ENCODE measurements around the gene SMIM22.

The SMIM22 gene

DNA sequence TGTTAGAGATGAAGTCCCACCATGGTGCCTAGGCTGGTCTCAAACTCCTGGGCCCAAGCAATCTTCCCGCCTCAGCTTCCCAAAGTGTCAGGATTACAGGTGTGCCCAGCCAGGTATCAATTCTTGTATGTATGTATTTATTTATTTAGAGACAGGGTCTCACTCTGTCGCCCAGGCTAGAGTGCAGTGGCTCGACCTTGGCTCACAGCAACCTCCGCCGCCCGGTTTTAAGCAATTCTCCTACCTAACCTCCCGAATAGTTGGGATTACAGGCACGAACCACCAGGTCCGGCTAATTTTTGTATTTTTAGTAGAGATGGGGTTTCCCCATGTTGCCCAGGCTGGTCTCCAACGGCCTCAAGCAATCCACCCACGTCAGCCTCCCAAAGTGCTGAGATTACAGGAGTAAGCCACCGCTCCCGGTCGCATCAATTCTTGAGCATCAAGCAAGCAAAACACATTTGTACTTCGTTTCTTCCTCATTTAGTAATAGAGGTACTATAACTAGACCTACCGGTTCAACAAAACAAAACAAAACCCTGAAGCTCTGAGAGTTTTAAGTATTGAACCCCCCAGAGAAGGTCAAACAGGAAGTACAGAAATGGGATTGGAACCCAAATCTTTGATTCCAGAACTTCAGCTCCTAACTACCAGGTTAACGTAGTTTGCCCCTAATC, 27.2 kb upstream of the SMIM22 start:
- no peaks in the 10 kb centered on the region for H3K27me3 Mint-ChIP-seq (ENCODE audit: low read depth, poor library complexity)
- TF ChIP-seq, protein P1, sequence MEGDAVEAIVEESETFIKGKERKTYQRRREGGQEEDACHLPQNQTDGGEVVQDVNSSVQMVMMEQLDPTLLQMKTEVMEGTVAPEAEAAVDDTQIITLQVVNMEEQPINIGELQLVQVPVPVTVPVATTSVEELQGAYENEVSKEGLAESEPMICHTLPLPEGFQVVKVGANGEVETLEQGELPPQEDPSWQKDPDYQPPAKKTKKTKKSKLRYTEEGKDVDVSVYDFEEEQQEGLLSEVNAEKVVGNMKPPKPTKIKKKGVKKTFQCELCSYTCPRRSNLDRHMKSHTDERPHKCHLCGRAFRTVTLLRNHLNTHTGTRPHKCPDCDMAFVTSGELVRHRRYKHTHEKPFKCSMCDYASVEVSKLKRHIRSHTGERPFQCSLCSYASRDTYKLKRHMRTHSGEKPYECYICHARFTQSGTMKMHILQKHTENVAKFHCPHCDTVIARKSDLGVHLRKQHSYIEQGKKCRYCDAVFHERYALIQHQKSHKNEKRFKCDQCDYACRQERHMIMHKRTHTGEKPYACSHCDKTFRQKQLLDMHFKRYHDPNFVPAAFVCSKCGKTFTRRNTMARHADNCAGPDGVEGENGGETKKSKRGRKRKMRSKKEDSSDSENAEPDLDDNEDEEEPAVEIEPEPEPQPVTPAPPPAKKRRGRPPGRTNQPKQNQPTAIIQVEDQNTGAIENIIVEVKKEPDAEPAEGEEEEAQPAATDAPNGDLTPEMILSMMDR (IDR thresholded peaks at IDR 0.05) = no peak
- peaks cover 6% of the 10 kb centered on the region for H3K36me3 Mint-ChIP-seq (ENCODE audit: low read depth)
- no peak for DNase-seq
- H3K9me3 Mint-ChIP-seq = no peaks in the 10 kb centered on the region
- peak overlapping the region; percentile 82 for H3K4me3 Mint-ChIP-seq
- peaks cover 25% of the 10 kb centered on the region for H3K4me1 Mint-ChIP-seq
- H3K27ac Mint-ChIP-seq = no peak overlapping the region

DNA sequence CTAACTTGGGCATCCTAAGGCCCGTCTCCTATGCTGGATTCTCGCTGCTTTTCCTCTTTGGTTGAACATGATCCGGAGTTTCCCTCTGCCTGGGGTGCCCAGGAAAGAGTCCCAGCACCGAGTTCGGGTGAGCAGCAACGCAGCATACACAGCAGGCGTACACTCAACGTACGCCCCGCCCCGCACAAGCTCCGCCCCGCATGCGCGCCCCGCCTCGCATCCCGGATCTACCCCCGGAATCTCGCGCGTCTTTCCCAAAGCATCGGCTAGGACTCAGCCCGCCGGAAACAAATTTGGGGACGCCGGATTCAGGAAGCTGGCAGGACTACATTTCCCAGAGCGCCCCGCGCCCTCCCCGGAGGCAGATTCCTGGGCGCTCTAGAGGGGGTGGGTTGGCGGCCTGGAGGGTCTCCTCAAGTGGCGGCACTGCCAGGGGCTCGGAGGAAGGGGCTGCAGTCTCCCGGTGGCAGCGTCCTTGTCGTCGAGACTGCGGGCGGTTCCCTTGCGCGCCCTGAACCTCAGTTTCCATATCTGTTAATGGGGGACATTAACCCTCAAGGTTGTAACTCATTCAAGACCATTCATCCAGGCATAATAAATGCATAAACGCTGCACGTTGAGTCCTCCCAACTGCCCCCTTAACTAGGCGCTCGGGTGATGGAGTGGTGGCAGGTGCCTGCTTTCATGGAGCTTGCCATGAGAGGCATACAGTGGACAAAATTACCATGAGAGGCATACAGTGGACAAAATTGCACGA, 26.4 kb upstream of the SMIM22 start:
- TF ChIP-seq, protein P1 (IDR thresholded peaks at IDR 0.05) = no peak
- Mint-ChIP-seq H3K27me3 (ENCODE audit: low read depth, poor library complexity) (no peaks in the 10 kb centered on the region), H3K4me3 (peak overlapping the region; percentile 82), H3K9me3 (no peaks in the 10 kb centered on the region), H3K36me3 (ENCODE audit: low read depth) (peaks cover 4% of the 10 kb centered on the region), H3K27ac (peak overlapping the region; percentile 55), H3K4me1 (peaks cover 25% of the 10 kb centered on the region)
- DNase-seq = peak; percentile 98

DNA sequence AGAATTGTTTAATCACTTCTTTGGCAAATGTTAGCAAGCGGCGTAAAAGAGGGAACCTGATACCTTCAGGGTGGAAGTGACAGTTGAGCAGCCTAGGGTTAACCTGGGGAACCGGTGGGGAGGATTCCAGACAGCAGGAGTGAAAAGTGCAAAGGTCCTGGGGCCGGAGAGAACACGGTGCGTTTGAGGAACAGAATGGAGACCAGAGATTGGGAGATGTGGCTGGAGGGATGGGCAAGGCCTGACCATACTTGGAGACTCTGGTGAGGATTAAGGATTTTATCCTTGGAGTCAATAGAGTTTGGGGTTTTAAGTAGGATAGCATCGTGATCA, 25.9 kb upstream of the SMIM22 start:
- H3K4me1 Mint-ChIP-seq = peaks cover 25% of the 10 kb centered on the region
- peak overlapping the region; percentile 82 for H3K4me3 Mint-ChIP-seq
- no peaks in the 10 kb centered on the region for H3K36me3 Mint-ChIP-seq (ENCODE audit: low read depth)
- DNase-seq = no peak
- H3K9me3 Mint-ChIP-seq = no peaks in the 10 kb centered on the region
- H3K27ac Mint-ChIP-seq = peak overlapping the region; percentile 55
- H3K27me3 Mint-ChIP-seq (ENCODE audit: low read depth, poor library complexity) = no peaks in the 10 kb centered on the region
- TF ChIP-seq, protein P1 (IDR thresholded peaks at IDR 0.05) = no peak

DNA sequence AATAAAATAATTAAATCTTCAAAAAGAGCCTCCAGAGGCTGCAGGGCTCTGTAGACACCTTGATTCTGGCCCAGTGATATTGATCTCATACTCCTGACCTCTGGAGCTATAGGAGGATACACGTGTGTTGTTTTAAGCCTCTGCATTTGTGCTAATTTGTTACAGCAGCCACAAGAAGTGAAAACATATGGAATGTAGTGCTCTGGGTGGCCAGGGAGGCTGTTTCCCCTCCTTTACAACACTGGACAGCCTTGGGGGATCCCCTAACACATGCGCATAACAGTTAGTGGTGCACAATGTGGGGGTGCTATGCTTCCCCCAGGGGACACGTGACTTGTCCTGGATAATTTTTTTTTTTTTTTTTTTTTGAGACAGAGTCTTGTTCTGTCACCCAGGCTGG, 23.5 kb upstream of the SMIM22 start:
- Mint-ChIP-seq H3K4me3 (no peak overlapping the region), H3K4me1 (peaks cover 14% of the 10 kb centered on the region), H3K9me3 (no peaks in the 10 kb centered on the region), H3K36me3 (ENCODE audit: low read depth) (no peaks in the 10 kb centered on the region), H3K27me3 (ENCODE audit: low read depth, poor library complexity) (no peaks in the 10 kb centered on the region), H3K27ac (no peak overlapping the region)
- no peak for DNase-seq
- TF ChIP-seq, protein P1 (IDR thresholded peaks at IDR 0.05) = no peak

DNA sequence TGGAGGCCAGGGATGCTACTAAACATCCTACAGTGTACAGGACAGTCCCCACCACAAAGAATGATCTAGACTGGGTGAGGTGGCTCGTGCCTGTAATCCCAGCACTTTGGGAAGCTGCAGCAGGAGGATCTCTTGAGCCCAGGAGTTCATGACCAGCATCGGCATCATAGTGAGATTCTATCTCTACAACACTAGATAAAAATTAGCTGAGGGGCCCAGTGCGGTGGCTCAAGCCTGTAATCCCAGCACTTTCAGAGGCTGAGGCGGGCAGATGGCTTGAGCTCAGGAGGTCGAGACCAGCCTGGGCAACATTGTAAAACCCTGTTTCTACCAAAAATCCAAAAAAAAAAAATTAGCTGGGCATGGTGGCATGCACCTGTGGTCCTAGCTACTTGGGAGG, 22.8 kb upstream of the SMIM22 start:
- no peak overlapping the region for H3K4me3 Mint-ChIP-seq
- H3K36me3 Mint-ChIP-seq (ENCODE audit: low read depth) = no peaks in the 10 kb centered on the region
- H3K9me3 Mint-ChIP-seq = no peaks in the 10 kb centered on the region
- TF ChIP-seq, protein P1 (IDR thresholded peaks at IDR 0.05) = no peak
- H3K4me1 Mint-ChIP-seq = peaks cover 14% of the 10 kb centered on the region
- no peak for DNase-seq
- H3K27me3 Mint-ChIP-seq (ENCODE audit: low read depth, poor library complexity) = peaks cover 4% of the 10 kb centered on the region
- no peak overlapping the region for H3K27ac Mint-ChIP-seq

DNA sequence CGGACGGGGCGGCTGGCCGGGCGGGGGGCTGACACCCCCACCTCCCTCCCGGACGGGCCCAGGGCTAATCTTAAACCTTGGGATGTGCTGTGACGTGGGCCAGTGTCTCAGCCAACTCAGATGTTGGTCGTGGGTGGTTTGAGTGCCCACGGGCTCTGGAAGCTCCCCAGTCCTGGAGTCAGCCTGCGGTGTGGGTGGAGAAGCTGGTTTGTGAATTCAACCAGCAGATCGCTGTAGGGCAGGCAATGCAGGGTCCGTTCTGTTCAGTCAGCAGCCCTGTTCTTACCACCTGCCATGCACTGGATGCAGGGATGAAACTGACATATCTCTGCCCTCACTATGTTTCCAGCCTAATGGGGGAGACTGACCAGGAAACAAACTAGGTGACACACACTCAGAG, 20.2 kb upstream of the SMIM22 start:
- no peaks in the 10 kb centered on the region for H3K36me3 Mint-ChIP-seq (ENCODE audit: low read depth)
- no peak for DNase-seq
- TF ChIP-seq, protein P1 (IDR thresholded peaks at IDR 0.05) = no peak
- H3K4me1 Mint-ChIP-seq = no peaks in the 10 kb centered on the region
- no peaks in the 10 kb centered on the region for H3K9me3 Mint-ChIP-seq
- H3K27ac Mint-ChIP-seq = no peak overlapping the region
- H3K27me3 Mint-ChIP-seq (ENCODE audit: low read depth, poor library complexity) = peaks cover 4% of the 10 kb centered on the region
- no peak overlapping the region for H3K4me3 Mint-ChIP-seq

Data from nephron progenitor cell (in vitro differentiated cells).